Astrocyte (in vitro differentiated cells and primary cell): ENCODE data around the gene SDK1. TPM values are rescaled to one million over a fixed set of nuclear protein-coding genes. Genes with fewer than 3 reads are reported as not detected.
"Not testable (repeated sequence)": the region's sequence is repeated elsewhere in the genome, so short reads cannot be mapped to it uniquely, and the experiment has no call there.

Experiments used
- DNase-seq: peaks from one replicate; pipeline ENCODE4 v3.0.0-alpha.2; 2010; ENCODE audit warnings: low read depth
- FAIRE-seq: peaks from 2 replicates; lab custom pipeline; 2011; peaks lifted over from hg19 to GRCh38; lab: Jason Lieb, UNC
- H2AFZ ChIP-seq: 2 replicates; pipeline ENCODE4 v1.6.0; 2012; ENCODE audit warnings: low read depth, low read length, inconsistent platforms
- H3K27ac ChIP-seq: 2 replicates; pipeline ENCODE4 v1.5.1; 2011; ENCODE audit warnings: low read depth, low read length, inconsistent platforms
- H3K27me3 ChIP-seq: 2 replicates; pipeline ENCODE4 v1.6.0; 2011; ENCODE audit warnings: low read length, inconsistent platforms; ENCODE audit not compliant: insufficient read depth
- H3K36me3 ChIP-seq: 2 replicates; pipeline ENCODE4 v1.5.1; 2011; ENCODE audit warnings: low read length, inconsistent platforms; ENCODE audit not compliant: insufficient read depth
- H3K4me1 ChIP-seq: 2 replicates; pipeline ENCODE4 v1.5.1; 2011; ENCODE audit warnings: low read length, inconsistent platforms; ENCODE audit not compliant: insufficient read depth
- H3K4me2 ChIP-seq: 2 replicates; pipeline ENCODE4 v1.6.0; 2012; ENCODE audit warnings: low read length, inconsistent platforms
- H3K4me3 ChIP-seq: 2 replicates; pipeline ENCODE4 v1.5.1; 2011; ENCODE audit warnings: low read depth, mild to moderate bottlenecking, low read length, inconsistent platforms; ENCODE audit not compliant: insufficient read depth
- H3K79me2 ChIP-seq: 2 replicates; pipeline ENCODE4 v1.6.0; 2012; ENCODE audit warnings: mild to moderate bottlenecking, low read length, inconsistent platforms; ENCODE audit not compliant: insufficient read depth
- H3K9ac ChIP-seq: 2 replicates; pipeline ENCODE4 v1.6.0; 2012; ENCODE audit warnings: mild to moderate bottlenecking, low read length, inconsistent platforms
- H3K9me3 ChIP-seq: 2 replicates; pipeline ENCODE4 v1.5.1; 2012; ENCODE audit warnings: low read depth, mild to moderate bottlenecking, low read length, inconsistent platforms; ENCODE audit not compliant: insufficient read depth
- H4K20me1 ChIP-seq: 2 replicates; pipeline ENCODE4 v1.6.0; 2012; ENCODE audit warnings: low read length, inconsistent platforms; ENCODE audit not compliant: insufficient read depth
- H3K27ac Mint-ChIP-seq: one replicate; pipeline ENCODE4 v1.8.0; 2021; ENCODE audit warnings: mild to moderate bottlenecking, mixed read lengths; ENCODE audit not compliant: unreplicated experiment
- H3K27me3 Mint-ChIP-seq: one replicate; pipeline ENCODE4 v1.8.0; 2021; ENCODE audit warnings: low read depth, mixed read lengths; ENCODE audit not compliant: unreplicated experiment
- H3K36me3 Mint-ChIP-seq: one replicate; pipeline ENCODE4 v1.8.0; 2021; ENCODE audit warnings: low read depth, mixed read lengths; ENCODE audit not compliant: unreplicated experiment
- H3K4me1 Mint-ChIP-seq: one replicate; pipeline ENCODE4 v1.8.0; 2021; ENCODE audit warnings: low read depth, mixed read lengths; ENCODE audit not compliant: unreplicated experiment
- H3K4me3 Mint-ChIP-seq: one replicate; pipeline ENCODE4 v1.8.0; 2021; ENCODE audit warnings: mild to moderate bottlenecking, moderate library complexity, mixed read lengths; ENCODE audit not compliant: unreplicated experiment
- H3K9me3 Mint-ChIP-seq: one replicate; pipeline ENCODE4 v1.8.0; 2021; ENCODE audit warnings: mild to moderate bottlenecking, mixed read lengths; ENCODE audit not compliant: unreplicated experiment
- CTCF ChIP-seq: IDR thresholded peaks from 2 replicates; pipeline ENCODE4 v1.5.1; 2011; ENCODE audit warnings: low read depth, mild to moderate bottlenecking, inconsistent platforms, low read length, moderate library complexity; ENCODE audit not compliant: insufficient read depth
- EZH2 ChIP-seq: IDR thresholded peaks from 2 replicates; pipeline ENCODE4 v1.6.1; 2012; ENCODE audit warnings: mild to moderate bottlenecking, low read length, inconsistent platforms; ENCODE audit not compliant: insufficient read depth
- total RNA-seq: library from RNA; stranded (reverse); gene quantifications from 2 replicates; pipeline ENCODE4 v1.2.1, GENCODE V29; 2021

SDK1 gene
- total RNA-seq, 1 donor from 2014 or later = 4.2 TPM

GRCh38 chr7:3753868-3754267 lies 452.8 kb downstream of the SDK1 start:
- Histone ChIP-seq H3K9me3 (no peaks in the 10 kb centered on the region), H3K79me2 (no peaks in the 10 kb centered on the region), H3K27ac (no peak overlapping the region), H2AFZ (no peak overlapping the region), H4K20me1 (no peaks in the 10 kb centered on the region), H3K4me1 (no peaks in the 10 kb centered on the region), H3K4me2 (no peak overlapping the region), H3K4me3 (no peak overlapping the region), H3K9ac (no peak overlapping the region), H3K36me3 (no peaks in the 10 kb centered on the region), H3K27me3 (no peaks in the 10 kb centered on the region)
- FAIRE-seq (no peak), DNase-seq (no peak)
- no peak overlapping the region for H3K4me3 Mint-ChIP-seq
- no peaks in the 10 kb centered on the region for H3K27me3 Mint-ChIP-seq
- no peak overlapping the region for H3K27ac Mint-ChIP-seq
- H3K36me3 Mint-ChIP-seq = no peaks in the 10 kb centered on the region
- H3K9me3 Mint-ChIP-seq = peaks cover 4% of the 10 kb centered on the region
- no peak for TF ChIP-seq CTCF
- no peak for TF ChIP-seq EZH2
- H3K4me1 Mint-ChIP-seq = no peaks in the 10 kb centered on the region

GRCh38 chr7:3754493-3755341 lies 453.7 kb downstream of the SDK1 start:
- no peak overlapping the region for H3K4me3 Mint-ChIP-seq
- no peaks in the 10 kb centered on the region for H3K4me1 ChIP-seq
- no peaks in the 10 kb centered on the region for H3K9me3 ChIP-seq
- H3K27me3 ChIP-seq = no peaks in the 10 kb centered on the region
- peak; percentile 89 for DNase-seq
- H3K4me1 Mint-ChIP-seq = no peaks in the 10 kb centered on the region
- H4K20me1 ChIP-seq = no peaks in the 10 kb centered on the region
- no peaks in the 10 kb centered on the region for H3K36me3 ChIP-seq
- H3K27ac Mint-ChIP-seq = no peak overlapping the region
- peak overlapping the region; percentile 82 for H3K4me2 ChIP-seq
- FAIRE-seq = no peak
- peak overlapping the region; percentile 70 for H3K9ac ChIP-seq
- peak overlapping the region; percentile 80 for H3K27ac ChIP-seq
- no peaks in the 10 kb centered on the region for H3K27me3 Mint-ChIP-seq
- no peaks in the 10 kb centered on the region for H3K79me2 ChIP-seq
- H3K36me3 Mint-ChIP-seq = no peaks in the 10 kb centered on the region
- no peak for TF ChIP-seq EZH2
- TF ChIP-seq CTCF = no peak
- H3K9me3 Mint-ChIP-seq = peaks cover 4% of the 10 kb centered on the region
- peak overlapping the region; percentile 15 for H3K4me3 ChIP-seq
- H2AFZ ChIP-seq = peak overlapping the region; percentile 55

GRCh38 chr7:3755778-3756453 lies 454.9 kb downstream of the SDK1 start:
- not testable (repeated sequence) for H2AFZ ChIP-seq, H3K9ac ChIP-seq, H3K4me3 ChIP-seq, DNase-seq, H3K27me3 ChIP-seq, H3K9me3 ChIP-seq, H3K27ac ChIP-seq, H3K36me3 ChIP-seq, H3K36me3 Mint-ChIP-seq, FAIRE-seq, H4K20me1 ChIP-seq, H3K4me1 ChIP-seq, H3K4me3 Mint-ChIP-seq, H3K27ac Mint-ChIP-seq, H3K27me3 Mint-ChIP-seq, H3K79me2 ChIP-seq, H3K9me3 Mint-ChIP-seq, H3K4me1 Mint-ChIP-seq
- peak overlapping the region; percentile 82 for H3K4me2 ChIP-seq
